VCaP (cell line): ENCODE data around the gene CEACAM16.

ENCODE experiments used
- H3K27ac ChIP-seq: fragments of 450-650 bp; 2 replicates; pipeline ENCODE4 v1.5.1; 2017
- CTCF ChIP-seq: fragments of 450-650 bp; conservative IDR thresholded peaks from 2 replicates; pipeline ENCODE4 v1.5.1; 2017; ENCODE audit warnings: mild to moderate bottlenecking, moderate library complexity

Gene CEACAM16

DNA sequence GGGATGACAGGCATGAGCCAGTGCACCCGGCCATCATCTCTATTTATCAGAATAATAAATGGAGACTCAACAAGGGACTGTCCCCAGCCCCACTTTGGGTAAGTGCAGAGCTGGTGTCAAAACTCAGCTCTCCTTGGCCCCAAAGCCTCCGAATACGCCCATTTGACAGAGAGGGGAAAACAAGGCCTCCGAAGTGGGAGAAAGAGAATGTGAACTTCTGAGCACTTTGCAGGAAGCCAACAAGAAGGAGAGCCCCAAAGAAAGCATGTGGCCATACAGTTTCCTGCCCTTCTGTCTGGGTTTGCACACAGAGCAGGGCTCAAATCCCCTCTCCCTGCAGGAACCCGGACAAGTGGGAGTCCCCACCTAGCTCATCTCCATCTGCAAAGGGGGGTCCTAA, 1.6 kb downstream of the CEACAM16 start:
- peak overlapping the region; percentile 97; the same call in 1 of the 2 replicates for H3K27ac ChIP-seq
- no peak for TF ChIP-seq CTCF

DNA sequence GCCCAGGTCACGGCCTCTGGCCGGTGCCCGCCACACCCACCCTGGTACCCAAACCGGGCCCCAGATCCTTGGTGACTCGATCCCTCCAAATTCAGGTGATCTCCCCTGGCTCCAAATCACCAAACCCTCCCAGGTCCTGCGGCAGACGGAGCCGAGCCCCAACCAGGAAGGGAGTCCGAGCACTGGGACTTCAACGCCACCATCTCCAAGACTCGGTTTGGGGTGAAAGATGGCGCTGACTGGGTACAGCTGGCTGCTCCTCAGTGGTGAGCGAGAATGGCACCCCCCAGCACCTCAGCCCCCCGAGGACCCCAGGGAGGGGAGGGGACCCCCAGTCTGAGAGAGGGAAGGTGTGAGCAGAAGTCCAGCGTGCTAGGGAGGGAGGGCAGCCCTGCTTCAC, 2.3 kb downstream of the CEACAM16 start:
- H3K27ac ChIP-seq = peak overlapping the region; percentile 97; the same call in 1 of the 2 replicates
- no peak for TF ChIP-seq CTCF

- TF ChIP-seq CTCF = no peak
- H3K27ac ChIP-seq = peak overlapping the region; percentile 97; the same call in 1 of the 2 replicates
These were observed 3.7 kb downstream of the CEACAM16 start for GRCh38 chr19:44702551-44703176.

DNA sequence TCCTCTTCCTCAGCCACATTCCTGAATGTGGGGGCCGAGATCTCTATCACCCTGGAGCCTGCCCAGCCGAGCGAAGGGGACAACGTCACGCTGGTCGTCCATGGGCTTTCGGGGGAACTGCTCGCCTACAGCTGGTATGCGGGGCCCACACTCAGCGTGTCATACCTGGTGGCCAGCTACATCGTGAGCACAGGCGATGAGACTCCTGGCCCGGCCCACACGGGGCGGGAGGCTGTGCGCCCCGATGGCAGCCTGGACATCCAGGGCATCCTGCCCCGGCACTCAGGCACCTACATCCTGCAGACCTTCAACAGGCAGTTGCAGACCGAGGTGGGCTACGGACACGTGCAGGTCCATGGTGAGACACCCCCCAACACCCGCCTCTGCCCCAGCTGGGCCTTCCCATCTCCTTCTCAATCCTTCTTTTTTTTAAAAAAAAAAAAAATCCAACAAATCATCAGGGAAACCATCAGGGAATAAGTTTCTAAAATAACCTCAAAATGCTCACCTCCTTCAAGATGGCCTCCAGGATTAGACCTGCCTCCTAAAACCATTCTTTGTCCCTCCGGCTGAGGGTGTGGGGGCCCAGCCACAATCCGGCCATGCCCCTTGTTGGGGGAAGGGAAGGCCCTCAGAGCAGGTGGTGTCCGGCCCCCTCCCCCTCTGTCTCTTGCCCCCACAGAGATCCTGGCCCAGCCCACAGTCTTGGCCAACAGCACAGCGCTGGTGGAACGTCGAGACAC, 4.6 kb downstream of the CEACAM16 start:
- H3K27ac ChIP-seq = no peak overlapping the region; the same call in 1 of the 2 replicates
- no peak for TF ChIP-seq CTCF

DNA sequence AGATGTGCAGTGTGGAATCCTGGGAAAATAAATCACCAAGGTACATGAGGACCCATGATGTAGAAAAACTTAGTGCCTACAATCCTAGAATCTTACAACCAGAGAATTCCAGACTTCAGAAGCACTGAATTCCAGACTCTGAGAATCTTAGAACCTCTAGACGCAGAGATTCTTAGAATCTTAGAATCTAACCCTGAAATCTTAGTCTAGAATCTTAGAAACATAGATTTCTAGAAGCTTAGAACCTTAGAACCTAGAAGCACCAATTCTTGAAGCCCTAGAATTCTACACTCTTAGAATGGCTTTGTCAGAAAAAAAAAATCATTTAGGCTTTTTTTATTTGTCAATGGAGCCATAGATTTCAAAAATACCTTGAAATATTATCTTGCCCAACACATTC, 6.0 kb downstream of the CEACAM16 start:
- no peak for TF ChIP-seq CTCF
- no peak overlapping the region for H3K27ac ChIP-seq

DNA sequence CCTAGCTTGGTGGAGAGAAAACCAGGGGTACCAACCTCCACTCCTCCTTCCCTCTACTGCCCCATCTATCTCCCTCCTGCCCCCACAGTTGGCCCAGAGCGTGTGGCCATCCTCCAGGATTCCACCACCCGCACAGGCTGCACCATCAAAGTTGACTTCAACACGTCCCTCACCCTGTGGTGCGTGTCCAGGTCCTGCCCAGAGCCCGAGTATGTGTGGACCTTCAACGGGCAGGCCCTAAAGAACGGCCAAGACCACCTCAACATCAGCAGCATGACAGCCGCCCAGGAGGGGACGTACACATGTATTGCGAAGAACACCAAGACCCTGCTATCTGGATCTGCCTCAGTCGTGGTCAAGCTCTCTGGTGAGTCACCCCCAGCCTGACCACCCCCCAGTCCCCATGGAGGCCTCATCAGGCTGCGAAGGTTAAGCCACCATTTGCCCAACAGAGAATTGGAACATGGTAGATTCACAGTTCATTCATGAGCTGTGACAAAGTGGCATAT, 6.6 kb downstream of the CEACAM16 start:
- no peak overlapping the region for H3K27ac ChIP-seq
- no peak for TF ChIP-seq CTCF

DNA sequence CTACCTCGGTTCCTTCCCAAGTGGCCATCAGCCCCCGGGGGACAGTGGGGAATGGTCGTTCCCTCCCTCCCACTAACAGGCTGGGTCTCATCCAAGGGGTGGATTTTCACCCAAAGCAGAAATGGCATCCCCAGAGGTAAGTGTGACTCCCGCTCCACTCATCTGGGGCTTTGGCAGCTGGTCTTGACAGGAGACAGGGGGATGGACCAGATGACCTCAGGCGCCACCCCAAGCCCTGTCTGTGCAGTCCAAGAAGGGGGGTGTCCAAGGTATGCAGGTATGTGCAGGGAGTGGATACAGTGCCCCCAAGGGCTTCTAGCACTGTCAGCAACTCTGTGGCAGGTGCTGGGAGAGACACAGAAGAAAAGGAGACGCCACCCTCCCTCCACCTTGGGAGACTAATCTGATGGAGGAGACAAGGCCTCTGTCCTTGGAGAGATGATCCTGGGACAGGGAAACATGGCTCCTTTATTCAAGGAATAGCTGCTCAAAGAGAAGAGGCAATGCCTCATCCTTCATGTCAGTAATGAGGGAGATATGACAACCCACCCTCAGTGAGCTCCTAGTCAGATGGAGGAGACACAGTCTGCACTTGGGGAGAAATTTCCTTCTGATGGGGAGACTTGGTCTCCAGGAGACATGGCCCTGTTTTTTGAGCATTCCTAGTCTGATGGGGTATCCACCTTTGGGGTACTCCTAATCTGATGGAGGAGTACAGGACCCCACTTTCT, 7.7 kb downstream of the CEACAM16 start:
- no peak overlapping the region for H3K27ac ChIP-seq
- TF ChIP-seq CTCF = no peak
